Ascending aorta (tissue), 2 donors: ENCODE data around the gene CHSY1. TPM values are rescaled to one million over a fixed set of nuclear protein-coding genes. Genes with fewer than 3 reads are reported as not detected.

Experiments
- DNase-seq, 2 donors: peaks; one replicate each; pipeline ENCODE4 v3.0.0-alpha.2; 2019; ENCODE audit warnings: low spot score in 2 of 2
- H3K27ac ChIP-seq, 2 donors: fragments of 200-600 bp; sonication (generic); one replicate each; pipeline ENCODE4 v1.5.1; 2016 to 2017; ENCODE audit warnings: mild to moderate bottlenecking in 1 of 2
- H3K27me3 ChIP-seq: fragments of 200-600 bp; sonication (generic); one replicate; pipeline ENCODE4 v1.5.1; 2017
- H3K36me3 ChIP-seq, 2 donors: fragments of 200-600 bp; sonication (generic); one replicate each; pipeline ENCODE4 v1.5.1; 2016
- H3K4me1 ChIP-seq, 2 donors: fragments of 200-600 bp; sonication (generic); one replicate each; pipeline ENCODE4 v1.5.1; 2016 to 2017; ENCODE audit warnings: mild to moderate bottlenecking in 1 of 2
- H3K4me3 ChIP-seq, 2 donors: fragments of 200-600 bp; sonication (generic); one replicate each; pipeline ENCODE4 v1.5.1; 2016 to 2017; ENCODE audit warnings: mild to moderate bottlenecking in 1 of 2
- H3K9me3 ChIP-seq, 2 donors: fragments of 200-600 bp; sonication (generic); one replicate each; pipeline ENCODE4 v1.5.1; 2016
- intact Hi-C: fragments of 100-400 bp; cut with DNase I; formaldehyde crosslinking; loops from one replicate; pipeline ENCODE4 v1.15.1; 2023
- total RNA-seq: library from RNA; depleted of rRNA; stranded (reverse); fragments of >200 nt; gene quantifications from one replicate; pipeline ENCODE4 v1.1.0, GENCODE V29; 2016
- TF ChIP-seq, protein P1 (sequence below), 3 experiments: fragments of 200-600 bp in 2 of 3; fragments of 450-650 bp in 1 of 3; sonication (generic) in 2 of 3; IDR thresholded peaks; one replicate each; pipeline ENCODE4 v1.5.1; 2016 to 2019; ENCODE audit warnings: antibody characterized with exemption in 3 of 3, mild to moderate bottlenecking in 1 of 3, moderate library complexity in 1 of 3

The CHSY1 gene
- total RNA-seq, 1 donor from 2014 or later, result 47.4 TPM

DNA sequence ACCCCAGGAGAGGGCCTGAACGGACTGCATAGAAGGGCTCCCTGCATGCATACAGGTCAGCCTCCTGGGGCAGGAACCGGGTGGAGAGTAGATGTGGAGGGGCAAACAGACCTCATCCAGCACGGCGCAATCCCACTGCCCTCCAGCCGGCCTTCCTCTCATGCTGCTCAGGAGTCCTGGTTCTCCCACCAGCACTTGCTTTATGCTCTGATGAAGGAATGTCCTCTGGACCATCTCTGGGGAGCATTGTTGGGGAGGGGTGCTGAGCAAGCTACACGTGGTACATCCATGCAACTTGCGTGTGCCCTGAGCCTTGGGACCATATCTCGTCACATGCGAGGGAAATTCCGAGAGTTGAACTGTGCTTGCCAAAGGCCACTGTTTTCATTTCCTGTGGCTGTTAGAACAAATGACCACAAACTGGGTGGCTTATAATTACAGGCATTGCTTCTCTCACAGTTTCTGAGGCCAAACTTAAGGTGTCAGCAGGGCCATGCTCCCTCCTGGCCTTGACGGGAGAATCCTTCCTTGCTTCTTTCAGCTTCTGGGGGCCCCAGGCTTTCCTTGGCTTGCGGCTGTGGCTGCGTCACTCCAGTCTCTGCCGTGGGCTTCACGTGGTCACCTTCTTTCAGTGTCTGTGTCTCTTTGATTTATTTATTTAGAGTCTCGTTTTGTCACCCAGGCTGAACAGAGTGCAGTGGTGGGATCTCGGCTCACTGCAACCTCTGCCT, 13.2 kb upstream of the CHSY1 start:
- DNase-seq, result no peak
- H3K27ac ChIP-seq, result peak overlapping the region in 1 of 2 donors; percentile 81
- intact Hi-C loops, result no loop called here

DNA sequence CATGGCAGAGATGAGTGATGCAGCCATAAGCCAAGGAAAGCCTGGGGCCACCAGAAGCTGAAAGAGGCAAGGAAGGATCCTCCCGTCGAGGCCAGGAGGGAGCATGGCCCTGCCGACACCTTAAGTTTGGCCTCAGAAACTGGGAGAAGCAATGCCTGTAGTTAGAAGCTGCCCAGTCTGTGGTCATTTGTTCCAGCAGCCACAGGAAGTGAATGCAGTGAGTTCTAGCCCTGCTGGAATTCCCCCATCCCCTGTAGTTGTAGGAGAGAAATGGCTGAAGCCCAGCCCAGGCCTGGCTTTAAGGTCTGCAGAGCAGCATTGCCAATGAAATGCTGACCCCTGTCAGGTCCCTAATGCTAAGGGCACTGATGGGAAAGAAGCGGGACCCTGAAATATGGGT, 12.2 kb upstream of the CHSY1 start:
- Histone ChIP-seq H3K9me3 (no peaks in the 10 kb centered on the region), H3K36me3 (peaks cover 0 to 4% of the 10 kb centered on the region in 2 donors), H3K27ac (no peak overlapping the region), H3K27me3 (no peaks in the 10 kb centered on the region), H3K4me3 (no peak overlapping the region), H3K4me1 (peaks cover 0 to 14% of the 10 kb centered on the region in 2 donors)
- TF ChIP-seq, protein P1, sequence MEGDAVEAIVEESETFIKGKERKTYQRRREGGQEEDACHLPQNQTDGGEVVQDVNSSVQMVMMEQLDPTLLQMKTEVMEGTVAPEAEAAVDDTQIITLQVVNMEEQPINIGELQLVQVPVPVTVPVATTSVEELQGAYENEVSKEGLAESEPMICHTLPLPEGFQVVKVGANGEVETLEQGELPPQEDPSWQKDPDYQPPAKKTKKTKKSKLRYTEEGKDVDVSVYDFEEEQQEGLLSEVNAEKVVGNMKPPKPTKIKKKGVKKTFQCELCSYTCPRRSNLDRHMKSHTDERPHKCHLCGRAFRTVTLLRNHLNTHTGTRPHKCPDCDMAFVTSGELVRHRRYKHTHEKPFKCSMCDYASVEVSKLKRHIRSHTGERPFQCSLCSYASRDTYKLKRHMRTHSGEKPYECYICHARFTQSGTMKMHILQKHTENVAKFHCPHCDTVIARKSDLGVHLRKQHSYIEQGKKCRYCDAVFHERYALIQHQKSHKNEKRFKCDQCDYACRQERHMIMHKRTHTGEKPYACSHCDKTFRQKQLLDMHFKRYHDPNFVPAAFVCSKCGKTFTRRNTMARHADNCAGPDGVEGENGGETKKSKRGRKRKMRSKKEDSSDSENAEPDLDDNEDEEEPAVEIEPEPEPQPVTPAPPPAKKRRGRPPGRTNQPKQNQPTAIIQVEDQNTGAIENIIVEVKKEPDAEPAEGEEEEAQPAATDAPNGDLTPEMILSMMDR (IDR thresholded peaks at IDR 0.05), result no peak
- no peak for DNase-seq
- intact Hi-C loops, result no loop called here

More for the DNA sequence above, 13.2 kb upstream of the CHSY1 start:
- Histone ChIP-seq H3K9me3 (no peaks in the 10 kb centered on the region), H3K27me3 (no peaks in the 10 kb centered on the region), H3K4me3 (no peak overlapping the region), H3K4me1 (peaks cover 0 to 14% of the 10 kb centered on the region in 2 donors), H3K36me3 (peaks cover 0 to 13% of the 10 kb centered on the region in 2 donors)
- TF ChIP-seq, protein P1 (IDR thresholded peaks at IDR 0.05), result no peak

DNA sequence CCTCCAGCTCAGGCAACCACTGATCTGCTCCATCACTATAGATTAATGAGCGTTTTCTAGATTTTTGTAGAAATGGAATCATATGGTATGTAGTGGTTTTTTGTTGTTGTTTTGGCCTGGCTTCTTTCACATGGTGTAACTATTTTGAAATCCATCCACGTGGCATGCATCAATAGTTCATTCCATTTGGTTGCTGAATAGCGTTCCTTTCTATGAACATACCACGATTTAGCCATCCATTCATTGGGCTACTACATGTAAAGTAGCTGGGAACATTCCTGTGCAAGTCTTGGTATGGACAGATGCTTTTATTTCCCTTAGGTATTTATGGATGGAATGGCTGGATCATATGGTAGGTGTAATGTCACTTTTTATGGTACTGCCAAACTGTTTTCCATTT, 10.7 kb upstream of the CHSY1 start:
- Histone ChIP-seq H3K4me3 (no peak overlapping the region), H3K4me1 (peaks cover 0 to 10% of the 10 kb centered on the region in 2 donors), H3K9me3 (no peaks in the 10 kb centered on the region), H3K27ac (no peak overlapping the region), H3K36me3 (no peaks in the 10 kb centered on the region), H3K27me3 (no peaks in the 10 kb centered on the region)
- no peak for DNase-seq
- intact Hi-C loops, result no loop called here
- TF ChIP-seq, protein P1 (IDR thresholded peaks at IDR 0.05), result no peak

DNA sequence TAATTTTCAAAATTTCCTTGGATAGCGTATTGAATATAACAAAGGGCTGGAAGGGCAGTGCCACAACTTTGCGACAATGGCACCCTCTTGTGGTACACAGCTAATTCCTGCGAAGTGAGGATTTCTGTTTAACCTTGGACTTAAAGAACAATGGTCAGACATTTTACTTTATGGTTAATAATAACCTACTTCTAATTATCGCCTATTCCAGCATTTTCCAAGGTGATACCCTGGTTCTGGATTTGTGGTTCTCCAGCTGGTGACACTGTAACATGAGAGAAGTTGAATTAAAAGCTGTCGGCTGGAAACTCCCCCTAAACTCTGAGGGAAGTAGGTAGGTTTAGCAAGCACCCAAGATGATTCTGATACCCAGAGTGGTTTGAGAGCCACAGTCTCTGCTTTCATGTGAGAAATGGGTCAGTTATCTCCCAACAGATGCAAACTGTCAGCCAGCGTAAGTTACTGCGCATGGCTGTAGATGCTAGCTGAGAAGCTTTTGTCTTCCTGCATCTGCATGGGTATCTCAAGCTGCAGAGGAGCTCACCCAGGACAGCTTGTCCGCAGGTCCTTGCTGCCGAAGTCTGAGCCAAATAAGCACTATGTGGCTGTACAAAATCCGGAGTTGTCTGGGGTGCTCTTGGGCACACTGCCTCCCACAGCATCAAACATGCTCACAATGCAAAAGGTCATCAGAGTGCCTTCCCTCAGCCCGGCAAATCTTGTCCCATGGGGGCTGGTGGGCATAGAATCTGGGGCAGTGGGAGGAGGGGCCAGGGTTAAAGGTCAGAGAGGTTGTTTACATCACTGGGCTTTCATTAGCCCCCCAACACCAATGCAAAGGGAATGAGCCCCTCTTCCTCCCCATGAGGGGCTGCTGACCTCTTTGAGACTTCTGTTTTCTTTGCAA, 6.6 kb upstream of the CHSY1 start:
- TF ChIP-seq, protein P1 (IDR thresholded peaks at IDR 0.05), result peak; percentile 74 to 84 (median 77)
- H3K4me3 ChIP-seq, result no peak overlapping the region
- no peaks in the 10 kb centered on the region for H3K4me1 ChIP-seq
- DNase-seq, result no peak
- intact Hi-C loops, result loop anchor here (1.0 to 10.0 kb wide), 4 partner anchors 170 to 654 kb away; partner anchors contain the start of genes ASB7, LINS1 and LRRK1
- H3K27me3 ChIP-seq, result no peaks in the 10 kb centered on the region
- no peaks in the 10 kb centered on the region for H3K9me3 ChIP-seq
- H3K36me3 ChIP-seq, result no peaks in the 10 kb centered on the region
- no peak overlapping the region for H3K27ac ChIP-seq

DNA sequence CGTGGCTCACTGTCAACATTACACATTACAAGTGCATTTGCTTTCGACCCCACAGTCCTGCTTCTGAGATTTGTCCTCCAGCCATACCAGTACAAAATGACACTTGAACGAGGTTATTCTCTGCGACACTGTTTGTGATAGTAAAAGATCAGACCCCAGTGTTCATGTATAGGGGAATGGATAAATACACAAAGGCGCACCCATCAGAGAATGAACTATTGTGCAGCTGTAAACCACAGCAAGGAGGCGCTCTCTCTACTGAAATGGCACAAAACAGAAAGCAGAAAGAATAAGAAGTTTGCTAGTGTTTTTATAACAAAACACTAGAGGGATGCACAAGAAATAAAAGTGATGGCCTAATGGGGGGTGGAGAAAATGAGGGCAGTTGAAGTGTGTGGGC, 4.9 kb upstream of the CHSY1 start:
- TF ChIP-seq, protein P1 (IDR thresholded peaks at IDR 0.05), result no peak
- H3K27ac ChIP-seq, result no peak overlapping the region
- H3K27me3 ChIP-seq, result no peaks in the 10 kb centered on the region
- H3K4me1 ChIP-seq, result peaks cover 0 to 7% of the 10 kb centered on the region in 2 donors
- DNase-seq, result peak in 1 of 2 donors; percentile 13
- no peaks in the 10 kb centered on the region for H3K9me3 ChIP-seq
- no peaks in the 10 kb centered on the region for H3K36me3 ChIP-seq
- no peak overlapping the region for H3K4me3 ChIP-seq
- intact Hi-C loops, result loop anchor here (5.0 to 10.0 kb wide), 2 partner anchors 339 to 652 kb away; partner anchors contain the start of genes ASB7, LINS1 and LRRK1
